OCI-LY1 (cell line): ENCODE measurements around the gene KRT35.

Experiments used
- CTCF ChIP-seq: fragments of 200-600 bp; sonication (generic), shearing (Covaris generic); IDR thresholded peaks from 2 replicates; pipeline ENCODE4 v1.5.1; 2017; ENCODE audit warnings: mild to moderate bottlenecking, antibody characterized with exemption, low read length, moderate library complexity, mixed read lengths
- EZH2 ChIP-seq: fragments of 200-600 bp; sonication (generic), shearing (Covaris generic); IDR thresholded peaks from 2 replicates; pipeline ENCODE4 v1.8.0; 2017; ENCODE audit warnings: borderline replicate concordance, mixed run types, mild to moderate bottlenecking, antibody characterized with exemption, low read length, moderate library complexity, mixed read lengths

DNA sequence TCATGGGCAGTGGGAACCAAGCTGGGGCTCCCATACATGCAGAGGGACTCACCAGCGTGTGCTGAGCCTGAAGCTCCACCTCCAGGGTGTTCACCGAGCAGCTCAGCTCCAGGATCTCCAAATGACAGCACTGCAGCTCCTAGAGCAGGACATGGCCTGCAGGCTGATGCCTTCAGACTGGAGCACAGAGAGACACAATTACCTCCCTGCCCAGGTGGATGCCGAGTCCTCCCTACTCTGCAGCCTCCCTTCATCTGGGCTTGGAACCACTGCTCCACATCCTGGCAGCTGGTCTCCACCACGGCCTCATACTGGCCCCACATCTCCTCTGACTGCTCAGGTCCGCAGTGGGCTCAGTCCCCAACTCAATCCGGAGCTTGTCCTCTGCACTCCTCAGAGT, 31.9 kb downstream of the KRT35 start:
- TF ChIP-seq CTCF (no peak), EZH2 (no peak)
